ENCODE measurements around the gene DDAH1. TPM values are rescaled to one million over a fixed set of nuclear protein-coding genes. Genes with fewer than 3 reads are reported as not detected.

The DDAH1 gene
- total and polyA plus RNA-seq, 2 of the 8 experiments (the other 6 are each of a cell fraction or from before 2014, with no cell fraction given) = 22.8 to 54.5 TPM

- Histone ChIP-seq H4K8ac (ENCODE audit: extremely low read depth, insufficient read depth, low read length) (no peak overlapping the region), H3K4me3 (ENCODE audit: extremely low read depth in 1 of 4, insufficient read depth in 2 of 4, low read depth in 3 of 4, low read length in 4 of 4) (no peak overlapping the region), H3K23me2 (ENCODE audit: low read depth, low read length) (no peaks in the 10 kb centered on the region), H3K4me2 (ENCODE audit: insufficient read depth in 1 of 2, low read depth in 2 of 2, low read length in 2 of 2) (no peak overlapping the region), H3K18ac (ENCODE audit: extremely low read depth, low read length) (no peak overlapping the region), H2BK5ac (ENCODE audit: low read depth, low read length) (no peak overlapping the region), H3K23ac (ENCODE audit: insufficient read length) (no peak overlapping the region), H3K9me3 (ENCODE audit: insufficient read depth in 2 of 2, low read depth in 1 of 2, low read length in 1 of 2) (no peaks in the 10 kb centered on the region), H3K27ac (ENCODE audit: low read depth, low read length) (no peak overlapping the region), H3K79me2 (ENCODE audit: control insufficient read depth in 1 of 2, insufficient read depth in 2 of 2, low read length in 2 of 2) (no peaks in the 10 kb centered on the region), H3K14ac (ENCODE audit: insufficient read length) (no peak overlapping the region), H4K91ac (replicated peaks; ENCODE audit: insufficient read length, low read length) (no peak overlapping the region), H4K20me1 (replicated peaks in 1 of 2; ENCODE audit: control insufficient read depth in 1 of 2, insufficient read depth in 2 of 2, low read length in 2 of 2) (no peaks in the 10 kb centered on the region), H2BK20ac (ENCODE audit: low read length) (no peak overlapping the region), H2AFZ (ENCODE audit: low read length) (no peak overlapping the region), H3K79me1 (ENCODE audit: low read depth, low read length) (no peaks in the 10 kb centered on the region), H3K4me1 (replicated peaks in 1 of 4; ENCODE audit: control insufficient read depth in 3 of 4, insufficient read depth in 4 of 4, low read length in 3 of 4) (peaks cover 0 to 4% (median 0%) of the 10 kb centered on the region in 4 experiments; a peak in 1 of 7 replicates), H3K4ac (replicated peaks; ENCODE audit: insufficient read length, low read depth, low read length) (no peak overlapping the region), H2AK5ac (ENCODE audit: low read depth, low read length) (no peak overlapping the region), H2BK120ac (replicated peaks; ENCODE audit: low read depth, low read length) (no peak overlapping the region), H2BK15ac (ENCODE audit: low read length) (no peak overlapping the region), H3K36me3 (ENCODE audit: control insufficient read depth in 2 of 4, insufficient read depth in 4 of 4, low read length in 3 of 4) (no peaks in the 10 kb centered on the region), H3K27me3 (replicated peaks in 1 of 4; ENCODE audit: control insufficient read depth in 3 of 4, extremely low read depth in 1 of 4, insufficient read depth in 3 of 4, low read length in 3 of 4) (no peaks in the 10 kb centered on the region), H2BK12ac (ENCODE audit: low read depth, low read length) (no peak overlapping the region), H3K9ac (replicated peaks in 1 of 4; ENCODE audit: extremely low read depth in 1 of 4, low read depth in 3 of 4, low read length in 3 of 4) (no peak overlapping the region), H3K56ac (replicated peaks; ENCODE audit: insufficient read length, low read depth, low read length) (no peak overlapping the region), H4K5ac (ENCODE audit: insufficient read length, low read depth, low read length) (no peak overlapping the region)
- no peak for FAIRE-seq
- ChIA-PET CTCF (ENCODE audit: partially characterized antibody) (interaction anchor here (1.0 to 1.2 kb wide), 2 partner anchors 14 to 34 kb away, joined by 3 read pairs; no protein-coding TSS in a partner anchor), POLR2A (ENCODE audit: partially characterized antibody) (no interaction called here)
- WGBS, 2 experiments (ENCODE audit: extremely low coverage in 1 of 2, insufficient coverage in 1 of 2, insufficient read length in 1 of 2, insufficient replicate concordance in 2 of 2, low coverage in 1 of 2, low lambda C conversion rate in 2 of 2, missing lambda C conversion rate in 1 of 2) = 94% methylated on average over 2 of the region's 2 CpGs; no CpG with 5 or more reads in 1 of the 2 experiments
- DNase-seq (ENCODE audit: low read depth in 1 of 2, low spot score in 2 of 2) = no peak
- TF ChIP-seq FOSL1 (IDR thresholded peaks at IDR 0.05; ENCODE audit: insufficient read depth, low read depth, low read length) = no peak
- TF ChIP-seq, protein P1, sequence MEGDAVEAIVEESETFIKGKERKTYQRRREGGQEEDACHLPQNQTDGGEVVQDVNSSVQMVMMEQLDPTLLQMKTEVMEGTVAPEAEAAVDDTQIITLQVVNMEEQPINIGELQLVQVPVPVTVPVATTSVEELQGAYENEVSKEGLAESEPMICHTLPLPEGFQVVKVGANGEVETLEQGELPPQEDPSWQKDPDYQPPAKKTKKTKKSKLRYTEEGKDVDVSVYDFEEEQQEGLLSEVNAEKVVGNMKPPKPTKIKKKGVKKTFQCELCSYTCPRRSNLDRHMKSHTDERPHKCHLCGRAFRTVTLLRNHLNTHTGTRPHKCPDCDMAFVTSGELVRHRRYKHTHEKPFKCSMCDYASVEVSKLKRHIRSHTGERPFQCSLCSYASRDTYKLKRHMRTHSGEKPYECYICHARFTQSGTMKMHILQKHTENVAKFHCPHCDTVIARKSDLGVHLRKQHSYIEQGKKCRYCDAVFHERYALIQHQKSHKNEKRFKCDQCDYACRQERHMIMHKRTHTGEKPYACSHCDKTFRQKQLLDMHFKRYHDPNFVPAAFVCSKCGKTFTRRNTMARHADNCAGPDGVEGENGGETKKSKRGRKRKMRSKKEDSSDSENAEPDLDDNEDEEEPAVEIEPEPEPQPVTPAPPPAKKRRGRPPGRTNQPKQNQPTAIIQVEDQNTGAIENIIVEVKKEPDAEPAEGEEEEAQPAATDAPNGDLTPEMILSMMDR (IDR thresholded peaks at IDR 0.05; ENCODE audit: control extremely low read depth in 1 of 3, insufficient read depth in 1 of 3, low read depth in 1 of 3, low read length in 3 of 3) = no peak
- no peak for TF ChIP-seq KDM5A (IDR thresholded peaks at IDR 0.05; ENCODE audit: low read length)
- TF ChIP-seq HDAC6 (IDR thresholded peaks at IDR 0.05; ENCODE audit: low read depth, low read length) = no peak
- no peak for TF ChIP-seq MAFK (IDR thresholded peaks at IDR 0.05; ENCODE audit: low read depth, low read length)
- no peak for TF ChIP-seq SP1 (IDR thresholded peaks at IDR 0.05; ENCODE audit: low read depth, low read length)
- TF ChIP-seq CBX5 (IDR thresholded peaks at IDR 0.05; ENCODE audit: low read depth, low read length) = no peak
- TF ChIP-seq ZNF274 (IDR thresholded peaks at IDR 0.05; ENCODE audit: borderline replicate concordance, extremely low read depth, low read length) = no peak
- TF ChIP-seq POU5F1 (IDR thresholded peaks at IDR 0.05; ENCODE audit: low read depth, low read length) = no peak
- TF ChIP-seq GABPA (IDR thresholded peaks at IDR 0.05; ENCODE audit: borderline replicate concordance, insufficient read depth, low read length) = no peak
- no peak for TF ChIP-seq CREB1 (IDR thresholded peaks at IDR 0.05)
- TF ChIP-seq EZH2 (IDR thresholded peaks at IDR 0.05; ENCODE audit: low read depth, low read length, severe bottlenecking) = no peak
- TF ChIP-seq NRF1 (IDR thresholded peaks at IDR 0.05; ENCODE audit: low read depth, low read length) = no peak
These were observed 89.5 kb downstream of the DDAH1 start for GRCh38 chr1:85375493-85375892.
